NCI-H460 (cell line): ENCODE results near the gene FLII. TPM values are rescaled to one million over a fixed set of nuclear protein-coding genes. Genes with fewer than 3 reads are reported as not detected.
"Not testable (repeated sequence)": the region's sequence is repeated elsewhere in the genome, so short reads cannot be mapped to it uniquely, and the experiment has no call there.

Source experiments
- DNase-seq: peaks from one replicate; pipeline ENCODE4 v3.0.0-alpha.2; 2016; ENCODE audit warnings: low read depth; ENCODE audit errors: extremely low read depth
- total RNA-seq: library from RNA; depleted of rRNA; stranded (reverse); fragments of >200 nt; shearing (Covaris generic); gene quantifications from 2 replicates; pipeline ENCODE4 v1.2.3, GENCODE V29; 2014; rRNA removed

Gene FLII
- total RNA-seq, 1 experiment from 2014 or later = 179 TPM

DNA sequence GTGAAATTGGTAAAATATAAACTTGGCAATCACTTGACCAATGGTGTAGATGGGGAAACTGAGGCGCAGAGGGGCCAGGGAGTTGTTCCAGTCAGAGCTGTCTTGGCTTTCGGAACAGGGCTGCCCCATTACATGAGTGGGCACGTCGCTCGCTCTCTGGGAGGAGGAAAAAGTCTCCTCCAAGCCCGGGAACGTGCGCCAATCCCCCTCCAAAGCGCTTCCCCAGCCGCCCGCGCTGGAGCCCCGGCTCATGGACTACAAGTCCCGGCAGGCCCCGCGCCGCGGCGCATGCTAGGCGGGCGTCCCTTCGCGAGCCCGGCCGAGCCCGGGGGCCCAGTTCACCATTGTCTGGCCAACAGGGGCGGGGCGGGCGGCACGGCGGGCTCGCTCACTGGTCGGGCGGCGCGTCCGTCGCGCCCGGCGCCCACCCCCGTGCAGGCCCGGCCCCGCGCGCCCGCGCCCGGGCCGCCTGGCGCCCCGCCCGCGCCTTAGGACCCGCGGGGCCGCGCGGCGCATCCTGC lies 33.4 kb downstream of the FLII start, which contains the start of gene LLGL1:
Gene LLGL1 (plus strand): TSS at position 515 of the 521 bp plus-strand sequence. CDS start 48 bp downstream, outside the sequence.
- peak; percentile 92 for DNase-seq

- no peak for DNase-seq
Observed at GRCh38 chr17:18224387-18225120, 34.0 kb downstream of the FLII start.

- DNase-seq = no peak
Observed at GRCh38 chr17:18224053-18224386, 34.5 kb downstream of the FLII start.

GRCh38 chr17:18218756-18219415 lies 39.7 kb downstream of the FLII start:
- DNase-seq = no peak

- DNase-seq = peak; percentile 71
Observed at GRCh38 chr17:18217412-18218015, 41.0 kb downstream of the FLII start.

GRCh38 chr17:18216906-18217305 lies 41.6 kb downstream of the FLII start:
- not testable (repeated sequence) for DNase-seq

- no peak for DNase-seq
Observed at GRCh38 chr17:18213666-18214270, 44.8 kb downstream of the FLII start.

DNA sequence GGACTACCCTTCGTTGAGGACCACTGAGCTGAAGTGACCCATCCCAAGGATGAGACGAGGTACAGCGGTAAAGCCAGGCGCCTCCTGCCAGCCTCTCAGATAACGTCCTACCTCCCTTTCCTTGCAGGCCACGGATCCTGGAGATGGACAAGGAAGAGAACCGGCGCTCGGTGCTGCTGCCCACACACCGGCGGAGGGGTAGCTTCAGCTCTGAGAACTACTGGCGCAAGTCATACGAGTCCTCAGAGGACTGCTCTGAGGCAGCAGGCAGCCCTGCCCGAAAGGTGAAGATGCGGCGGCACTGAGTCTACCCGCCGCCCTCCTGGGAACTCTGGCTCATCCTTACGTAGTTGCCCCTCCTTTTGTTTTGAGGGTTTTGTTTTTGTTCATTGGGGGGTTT lies 50.4 kb downstream of the FLII start:
- DNase-seq = no peak

DNA sequence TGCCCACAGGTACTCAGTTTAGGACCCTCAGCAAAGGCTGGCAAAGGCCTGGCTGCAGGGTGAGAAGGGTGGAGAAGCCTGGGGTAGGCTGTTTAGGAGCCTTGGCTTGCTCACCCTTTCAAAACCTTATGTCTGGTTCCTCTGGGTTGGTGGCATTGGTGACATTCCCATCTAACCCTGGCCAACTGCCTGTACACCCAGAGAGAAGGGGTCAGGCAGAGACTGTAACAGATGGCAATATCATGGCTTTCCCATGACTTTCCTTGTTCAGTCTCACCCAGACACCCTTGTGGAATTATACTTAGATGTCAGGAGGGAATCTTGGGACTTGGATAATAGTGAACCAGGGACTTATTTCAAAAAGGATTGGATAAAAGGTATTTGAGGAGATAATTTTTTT lies 51.6 kb downstream of the FLII start:
- no peak for DNase-seq

DNA sequence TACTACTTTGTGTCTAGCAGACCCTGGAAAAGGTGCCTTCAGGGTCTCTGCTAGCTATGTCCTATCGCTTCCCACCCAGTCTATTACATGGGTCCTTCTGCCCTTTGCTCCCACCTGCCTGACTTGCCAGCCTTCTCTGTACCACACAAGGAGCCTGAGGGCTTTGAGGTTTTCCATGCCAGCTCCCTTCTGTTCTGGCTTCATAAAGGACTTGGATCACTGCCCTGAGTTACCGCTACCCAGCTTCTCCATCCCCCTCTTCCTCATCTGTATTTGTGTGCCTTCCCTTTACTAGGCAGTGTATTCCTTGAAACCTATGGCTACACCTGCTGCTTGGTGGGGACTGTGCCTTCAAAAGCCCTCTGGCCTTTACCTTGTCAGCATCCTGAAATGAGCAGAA lies 52.7 kb downstream of the FLII start:
- DNase-seq = no peak

DNA sequence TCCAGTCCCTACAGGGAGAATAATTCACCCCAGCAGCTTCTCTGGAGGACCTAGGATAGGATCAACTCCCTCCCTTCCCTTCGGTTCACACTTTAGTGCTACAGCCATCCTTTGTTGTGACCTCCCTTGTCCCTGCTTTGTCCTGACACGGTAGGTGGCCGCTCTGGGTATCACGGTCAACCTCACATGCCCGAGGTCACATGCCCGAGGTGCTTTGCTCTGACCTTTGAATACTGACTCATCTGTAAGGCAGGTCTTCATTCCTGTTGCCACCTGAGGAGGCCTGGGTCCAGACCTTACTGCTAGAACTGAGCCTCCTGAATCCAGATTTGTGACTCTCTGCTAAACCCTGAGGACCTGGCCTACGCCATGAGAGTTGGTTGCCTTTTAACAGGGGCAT lies 55.2 kb downstream of the FLII start:
- no peak for DNase-seq

DNA sequence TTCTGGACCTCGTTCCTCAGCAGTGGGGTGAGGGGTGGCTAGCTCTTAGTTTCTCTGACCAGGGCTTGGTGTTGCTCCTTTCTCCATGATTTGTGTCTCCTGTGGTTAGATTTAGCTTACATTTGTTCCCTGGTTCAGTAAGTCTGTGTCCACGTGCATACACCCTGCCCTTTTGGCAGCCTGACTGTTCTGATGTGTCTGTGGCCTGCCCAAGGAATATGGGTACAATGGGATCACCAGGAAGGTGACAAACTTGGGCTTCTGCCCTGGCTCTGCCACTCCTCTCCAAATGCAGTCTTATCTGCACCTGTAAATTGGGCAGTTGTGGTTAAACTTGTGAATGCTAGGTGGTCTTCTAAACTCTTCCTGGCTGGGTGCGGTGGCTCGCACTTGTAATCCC lies 57.4 kb downstream of the FLII start:
- DNase-seq = no peak

GRCh38 chr17:18198530-18198929 lies 60.0 kb downstream of the FLII start:
- DNase-seq = no peak

- no peak for DNase-seq
Observed at GRCh38 chr17:18197535-18198194, 60.9 kb downstream of the FLII start.

DNA sequence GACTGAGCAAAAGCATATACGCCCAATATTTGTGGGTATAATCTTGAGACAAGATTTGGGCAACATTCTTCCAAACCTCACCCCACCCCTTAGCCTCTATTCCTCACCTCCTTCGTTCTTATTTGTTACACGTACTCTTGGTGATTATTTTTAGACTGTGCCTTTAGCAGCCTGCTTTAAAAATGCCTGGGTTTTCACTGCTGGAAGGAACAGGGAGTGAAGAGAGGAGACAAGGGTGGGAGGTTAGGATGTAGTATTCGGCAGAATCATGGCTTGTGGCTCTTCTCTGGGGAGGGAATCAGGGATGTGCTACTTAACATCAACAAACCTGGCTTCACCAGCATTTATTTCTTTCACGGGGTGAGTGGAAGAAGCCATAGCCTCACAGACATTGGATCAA lies 63.3 kb downstream of the FLII start:
- DNase-seq = no peak

Other genes starting within 250 kb of the FLII start
- gene ATPAF2, start 219.6 kb downstream of the FLII start, total RNA-seq = 8.0 and 8.4 TPM in 2 replicates
- 12.4 and 14.8 TPM in 2 replicates for gene GID4, start 219.3 kb downstream of the FLII start, total RNA-seq
- 41.6 and 42.5 TPM in 2 replicates for gene DRG2, start 170.8 kb downstream of the FLII start, total RNA-seq
- 0.06 and 0.30 TPM in 2 replicates for gene MYO15A, start 150.0 kb downstream of the FLII start, total RNA-seq
- gene ALKBH5, start 74.9 kb downstream of the FLII start, total RNA-seq = 94.1 and 96.2 TPM in 2 replicates
- gene LLGL1, start 33.1 kb downstream of the FLII start, total RNA-seq = 11.9 and 12.6 TPM in 2 replicates
- 5.2 and 5.3 TPM in 2 replicates for gene MIEF2, start 1.9 kb upstream of the FLII start, total RNA-seq
- 29.3 and 35.3 TPM in 2 replicates for gene TOP3A, start 56.3 kb upstream of the FLII start, total RNA-seq
- gene SMCR8, start 56.6 kb upstream of the FLII start, total RNA-seq = 17.1 and 19.9 TPM in 2 replicates
- 17.8 and 18.7 TPM in 2 replicates for gene SHMT1, start 104.8 kb upstream of the FLII start, total RNA-seq
- not detected in 2 replicates for gene EVPLL, start 119.0 kb upstream of the FLII start, total RNA-seq
- 0.72 and 0.89 TPM in 2 replicates for gene LGALS9C, start 218.1 kb upstream of the FLII start, total RNA-seq